ENCODE results near the gene TPPP2.

TPPP2 gene

GRCh38 chr14:21057803-21058675 is 28.0 kb downstream of the TPPP2 start, which contains the start of gene RNASE8:
TSS of gene RNASE8 (plus strand) at chr14:21057822. CDS start at chr14:21057893, 71 bp downstream.
- DNase-seq = peak; percentile 35 to 77 (median 62)

- no peak for DNase-seq
These were observed 28.9 kb downstream of the TPPP2 start for GRCh38 chr14:21058903-21059302.

- no peak for DNase-seq
These were observed 30.0 kb downstream of the TPPP2 start for GRCh38 chr14:21059842-21060613.

GRCh38 chr14:21060614-21061346 is 30.8 kb downstream of the TPPP2 start:
- no peak for DNase-seq

GRCh38 chr14:21061347-21061668 is 31.3 kb downstream of the TPPP2 start:
- DNase-seq = no peak

GRCh38 chr14:21063479-21063878 is 33.5 kb downstream of the TPPP2 start:
- DNase-seq = no peak

GRCh38 chr14:21066882-21067502 is 37.0 kb downstream of the TPPP2 start:
- peak in 1 of 4 experiments; percentile 28 for DNase-seq

GRCh38 chr14:21068521-21069387 is 38.7 kb downstream of the TPPP2 start:
- DNase-seq = peak; percentile 66 to 84 (median 74)

- DNase-seq = peak in 2 of 4 experiments; percentile 17 to 26
These were observed 39.5 kb downstream of the TPPP2 start for GRCh38 chr14:21069388-21070082.

GRCh38 chr14:21070083-21070609 is 40.1 kb downstream of the TPPP2 start, which contains the start of gene ARHGEF40:
TSS of gene ARHGEF40 (plus strand) at chr14:21070304. CDS start at chr14:21070397, 93 bp downstream.
- peak; percentile 59 to 85 (median 71) for DNase-seq

GRCh38 chr14:21070610-21071224 is 40.7 kb downstream of the TPPP2 start:
- DNase-seq = peak; percentile 67 to 83 (median 80)

- peak; percentile 90 to 96 (median 94) for DNase-seq
These were observed 41.4 kb downstream of the TPPP2 start for GRCh38 chr14:21071225-21072030.

GRCh38 chr14:21072031-21072473 is 42.0 kb downstream of the TPPP2 start:
- DNase-seq = peak; percentile 82 to 92 (median 87)

GRCh38 chr14:21072781-21073339 is 42.8 kb downstream of the TPPP2 start:
- DNase-seq = no peak

GRCh38 chr14:21073921-21074320 is 43.9 kb downstream of the TPPP2 start:
- no peak for DNase-seq

GRCh38 chr14:21074398-21075272 is 44.6 kb downstream of the TPPP2 start:
- no peak for DNase-seq

GRCh38 chr14:21075719-21076437 is 45.9 kb downstream of the TPPP2 start:
- DNase-seq = no peak

Measured in suppressor macrophage (primary cell).